Measurements from ENCODE around the gene FTSJ3.
"Not testable (repeated sequence)": the region's sequence is repeated elsewhere in the genome, so short reads cannot be mapped to it uniquely, and the experiment has no call there.

FTSJ3 gene, protein sequence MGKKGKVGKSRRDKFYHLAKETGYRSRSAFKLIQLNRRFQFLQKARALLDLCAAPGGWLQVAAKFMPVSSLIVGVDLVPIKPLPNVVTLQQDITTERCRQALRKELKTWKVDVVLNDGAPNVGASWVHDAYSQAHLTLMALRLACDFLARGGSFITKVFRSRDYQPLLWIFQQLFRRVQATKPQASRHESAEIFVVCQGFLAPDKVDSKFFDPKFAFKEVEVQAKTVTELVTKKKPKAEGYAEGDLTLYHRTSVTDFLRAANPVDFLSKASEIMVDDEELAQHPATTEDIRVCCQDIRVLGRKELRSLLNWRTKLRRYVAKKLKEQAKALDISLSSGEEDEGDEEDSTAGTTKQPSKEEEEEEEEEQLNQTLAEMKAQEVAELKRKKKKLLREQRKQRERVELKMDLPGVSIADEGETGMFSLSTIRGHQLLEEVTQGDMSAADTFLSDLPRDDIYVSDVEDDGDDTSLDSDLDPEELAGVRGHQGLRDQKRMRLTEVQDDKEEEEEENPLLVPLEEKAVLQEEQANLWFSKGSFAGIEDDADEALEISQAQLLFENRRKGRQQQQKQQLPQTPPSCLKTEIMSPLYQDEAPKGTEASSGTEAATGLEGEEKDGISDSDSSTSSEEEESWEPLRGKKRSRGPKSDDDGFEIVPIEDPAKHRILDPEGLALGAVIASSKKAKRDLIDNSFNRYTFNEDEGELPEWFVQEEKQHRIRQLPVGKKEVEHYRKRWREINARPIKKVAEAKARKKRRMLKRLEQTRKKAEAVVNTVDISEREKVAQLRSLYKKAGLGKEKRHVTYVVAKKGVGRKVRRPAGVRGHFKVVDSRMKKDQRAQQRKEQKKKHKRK

DNA sequence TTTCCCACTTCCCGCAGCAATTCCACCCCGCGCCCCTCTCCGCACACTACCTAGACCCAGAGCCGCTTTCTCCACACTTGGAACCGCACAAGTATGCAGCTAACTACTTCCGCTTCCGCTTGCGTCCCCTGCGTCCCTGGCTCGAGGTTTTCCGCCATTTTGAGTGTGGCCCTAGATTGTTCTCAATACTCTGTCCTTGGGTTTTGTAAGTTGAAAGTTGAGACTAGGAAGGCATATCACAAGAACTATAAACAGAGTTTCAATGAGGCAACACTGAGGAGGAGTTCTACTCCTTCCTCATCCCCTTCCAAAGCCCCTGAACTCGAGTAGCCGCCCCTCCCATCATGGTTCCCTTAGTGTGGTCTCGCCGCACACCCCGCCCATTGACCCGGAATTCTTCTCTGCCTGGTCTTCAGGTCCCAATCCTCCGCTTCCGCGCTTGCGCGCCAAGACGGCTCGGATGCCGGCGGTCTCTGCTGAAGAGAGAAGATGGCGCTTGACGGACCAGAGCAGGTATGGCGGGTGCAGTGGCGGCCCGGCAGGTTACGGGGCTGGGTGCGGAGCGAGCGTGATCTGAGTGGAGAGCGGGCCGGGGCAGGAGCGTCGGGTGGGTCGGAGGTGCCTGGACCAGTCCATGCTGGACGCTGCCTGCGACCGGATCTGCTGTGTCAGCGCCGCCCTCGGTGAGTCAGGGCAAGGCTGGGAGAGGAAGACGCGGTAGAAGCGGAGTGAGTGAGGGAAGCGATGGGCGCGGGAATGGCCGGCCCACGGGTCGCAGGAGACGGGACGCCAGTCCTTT is at the start of gene FTSJ3, which contains the start of gene PSMC5:
Gene FTSJ3, minus strand, starts transcription at position 662 of the 799 bp plus-strand sequence. CDS start 761 bp downstream, outside the sequence.
Gene PSMC5, plus strand, starts transcription at position 430 of the 799 bp plus-strand sequence. Its CDS starts 60 bp downstream, at position 490.
- H3K4me3 Mint-ChIP-seq: peak within 1 kb of the TSS; percentile 96
- H3K9me3 Mint-ChIP-seq (ENCODE audit: low read depth): no peaks in the 10 kb centered on the region
- H3K4me1 Mint-ChIP-seq (ENCODE audit: low read depth): peaks cover 69% of the 10 kb centered on the region
- peaks cover 17% of the 10 kb centered on the region for H3K36me3 Mint-ChIP-seq
- H3K27ac Mint-ChIP-seq: peak within 1 kb of the TSS; percentile 100
- H3K27me3 Mint-ChIP-seq: no peaks in the 10 kb centered on the region

DNA sequence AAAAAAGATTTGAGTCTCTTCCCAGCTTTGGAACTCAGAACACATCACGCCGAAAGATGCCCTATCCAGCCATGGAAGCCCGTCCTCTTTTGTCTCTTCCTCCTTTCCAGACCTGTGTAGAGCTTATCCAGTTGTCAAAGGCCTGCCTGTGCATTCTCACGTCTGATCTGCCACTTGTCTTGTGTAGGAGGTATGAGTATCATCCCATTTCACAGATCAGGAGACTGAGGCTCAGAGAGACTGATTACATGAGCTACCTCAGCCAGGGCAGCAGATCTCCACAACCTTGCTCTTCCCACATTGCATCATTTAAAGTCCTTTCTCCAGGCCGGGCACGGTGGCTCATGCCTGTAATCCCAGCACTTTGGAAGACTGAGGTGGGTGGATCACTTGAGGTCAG is 47.2 kb upstream of the FTSJ3 start:
- H3K4me3 Mint-ChIP-seq; H3K36me3 Mint-ChIP-seq; H3K4me1 Mint-ChIP-seq (ENCODE audit: low read depth); H3K27ac Mint-ChIP-seq; H3K27me3 Mint-ChIP-seq; H3K9me3 Mint-ChIP-seq (ENCODE audit: low read depth): not testable (repeated sequence)

DNA sequence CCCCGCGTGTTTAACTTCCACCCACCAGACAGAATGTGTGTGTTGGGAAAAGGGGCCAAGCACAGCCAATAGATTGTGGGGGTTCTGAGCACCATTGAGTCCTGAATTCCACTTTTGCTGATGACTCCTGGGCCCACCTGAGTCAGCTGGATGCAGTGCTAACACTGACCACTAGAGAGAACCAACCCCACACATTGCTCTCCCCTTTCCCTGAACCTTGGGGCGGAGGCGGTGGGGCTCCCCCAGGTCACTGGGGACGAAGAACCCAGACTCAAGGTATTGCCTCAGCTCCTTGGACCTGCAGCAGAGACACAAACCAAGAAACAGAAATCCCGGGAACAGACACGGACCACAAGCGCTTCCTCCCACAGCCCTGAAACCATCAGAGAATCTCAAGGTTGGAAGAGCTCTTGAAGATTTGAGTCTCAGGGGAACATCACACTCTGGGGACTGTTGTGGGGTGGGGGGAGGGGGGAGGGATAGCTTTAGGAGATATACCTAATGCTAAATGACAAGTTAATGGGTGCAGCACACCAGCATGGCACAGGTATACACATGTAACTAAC is 46.7 kb upstream of the FTSJ3 start:
- not testable (repeated sequence) for H3K27ac Mint-ChIP-seq; H3K36me3 Mint-ChIP-seq; H3K27me3 Mint-ChIP-seq; H3K9me3 Mint-ChIP-seq (ENCODE audit: low read depth); H3K4me3 Mint-ChIP-seq; H3K4me1 Mint-ChIP-seq (ENCODE audit: low read depth)

DNA sequence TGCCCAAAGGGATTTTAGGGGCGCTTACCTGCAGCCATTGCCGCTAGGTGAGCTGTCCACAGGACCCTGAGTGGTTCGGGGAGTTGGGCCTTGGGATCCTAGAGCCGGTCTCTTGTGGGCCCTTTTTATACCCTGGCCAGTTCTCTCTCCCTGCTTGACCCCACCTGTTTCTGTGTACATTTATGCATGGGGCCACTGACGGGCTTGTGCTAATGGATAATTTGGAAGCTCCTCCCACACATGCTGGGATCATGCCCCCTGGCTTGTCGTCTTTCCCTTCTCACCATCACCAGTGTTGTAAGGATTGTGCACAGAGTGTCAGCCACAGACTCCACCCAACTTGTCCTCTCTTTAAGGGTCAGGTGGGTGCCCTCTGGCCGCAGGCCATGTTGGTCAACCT is 46.1 kb upstream of the FTSJ3 start, which contains the start of gene CSH2:
Gene CSH2, minus strand, starts transcription at position 101 of the 400 bp plus-strand sequence. Its CDS starts 63 bp downstream, at position 38.
- H3K9me3 Mint-ChIP-seq (ENCODE audit: low read depth); H3K27me3 Mint-ChIP-seq; H3K4me1 Mint-ChIP-seq (ENCODE audit: low read depth); H3K36me3 Mint-ChIP-seq; H3K27ac Mint-ChIP-seq; H3K4me3 Mint-ChIP-seq: not testable (repeated sequence)

DNA sequence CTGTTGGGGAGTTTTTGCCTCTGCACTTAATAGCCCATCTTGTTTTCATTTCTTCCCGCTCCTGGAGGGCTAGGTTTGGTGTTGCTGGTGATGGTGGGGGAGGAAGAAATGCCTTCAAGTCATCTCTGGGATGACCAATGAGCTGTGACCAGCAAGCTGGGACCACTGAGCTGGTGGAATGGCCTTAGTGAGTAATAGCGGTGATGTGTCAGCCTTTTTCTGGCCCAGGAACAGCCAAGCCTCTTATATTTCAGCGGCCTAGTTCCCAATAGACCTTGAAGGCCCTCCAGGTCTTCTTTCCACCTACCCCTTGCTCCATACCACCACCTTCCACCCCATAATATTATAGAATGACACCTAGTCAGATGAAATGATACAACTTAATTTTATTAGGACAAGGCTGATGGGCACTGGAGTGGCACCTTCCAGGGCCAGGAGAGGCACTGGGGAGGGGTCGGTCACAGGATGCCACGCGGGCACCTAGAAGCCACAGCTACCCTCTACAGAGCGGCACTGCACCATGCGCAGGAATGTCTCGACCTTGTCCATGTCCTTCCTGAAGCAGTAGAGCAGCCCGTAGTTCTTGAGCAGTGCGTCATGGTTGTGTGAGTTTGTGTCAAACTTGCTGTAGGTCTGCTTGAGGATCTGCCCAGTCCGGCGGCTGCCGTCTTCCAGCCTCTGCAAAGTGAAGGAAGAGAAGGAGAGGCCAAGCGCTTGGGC is 44.3 kb upstream of the FTSJ3 start:
- not testable (repeated sequence) for H3K36me3 Mint-ChIP-seq, H3K27ac Mint-ChIP-seq

DNA sequence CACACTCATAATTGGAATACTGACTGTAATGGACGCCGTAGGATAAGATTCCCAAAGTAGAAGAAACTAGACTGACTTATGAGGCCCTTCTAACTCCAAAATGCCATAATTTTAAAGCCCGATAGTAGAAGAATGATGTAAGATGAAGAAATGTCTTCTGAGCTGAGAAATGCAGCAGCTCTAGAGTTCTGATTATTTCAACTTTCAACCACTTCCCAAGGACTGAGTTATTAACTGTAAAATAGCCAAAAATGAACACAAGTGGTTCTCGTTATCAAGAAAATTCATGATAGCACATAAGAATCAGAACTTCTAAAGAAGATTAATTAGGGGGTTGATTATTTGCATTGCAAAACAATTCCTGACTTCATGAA is 42.8 kb upstream of the FTSJ3 start:
- H3K4me1 Mint-ChIP-seq (ENCODE audit: low read depth); H3K27ac Mint-ChIP-seq; H3K9me3 Mint-ChIP-seq (ENCODE audit: low read depth); H3K36me3 Mint-ChIP-seq; H3K4me3 Mint-ChIP-seq; H3K27me3 Mint-ChIP-seq: not testable (repeated sequence)

More for the DNA sequence above, 44.3 kb upstream of the FTSJ3 start:
- not testable (repeated sequence) for H3K4me1 Mint-ChIP-seq (ENCODE audit: low read depth); H3K27me3 Mint-ChIP-seq; H3K4me3 Mint-ChIP-seq; H3K9me3 Mint-ChIP-seq (ENCODE audit: low read depth)

DNA sequence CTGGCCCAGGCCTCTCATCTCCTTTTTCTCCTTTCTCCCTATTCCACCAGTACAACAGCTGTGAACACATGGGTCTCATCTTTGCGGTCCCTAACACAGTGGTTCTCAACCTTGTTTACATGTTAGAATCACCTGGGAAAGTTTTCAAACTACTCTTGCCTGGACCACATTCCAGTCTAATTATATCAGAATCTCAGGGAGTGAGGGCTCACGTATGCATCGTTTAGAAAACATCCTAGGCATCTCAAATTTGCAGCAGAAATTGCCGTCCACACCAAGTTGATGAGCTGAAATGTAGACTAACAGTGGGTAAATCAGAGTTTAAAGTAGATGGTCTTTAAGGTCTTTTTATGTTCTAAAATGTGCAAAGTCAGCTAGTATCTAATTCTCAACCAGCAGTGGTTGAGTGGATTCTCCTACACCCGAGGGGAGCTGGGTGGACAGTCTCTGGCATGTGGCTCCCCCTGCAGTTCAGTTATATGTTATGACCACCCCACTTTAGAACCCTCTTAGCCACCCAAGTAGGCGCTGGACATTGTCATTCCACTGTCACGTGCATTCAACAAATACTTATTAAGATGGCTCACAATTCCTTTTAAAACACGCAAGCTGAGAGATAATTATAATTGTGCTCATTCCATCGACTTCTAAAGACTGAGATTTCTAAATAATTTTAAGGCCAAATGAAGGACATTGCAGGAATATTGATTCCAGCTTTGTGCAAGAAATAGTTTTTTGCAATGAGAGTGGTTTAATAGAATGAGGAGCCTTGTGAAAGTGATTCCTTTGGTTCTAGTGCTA is 42.2 kb upstream of the FTSJ3 start:
- H3K36me3 Mint-ChIP-seq; H3K27me3 Mint-ChIP-seq; H3K27ac Mint-ChIP-seq; H3K4me1 Mint-ChIP-seq (ENCODE audit: low read depth); H3K9me3 Mint-ChIP-seq (ENCODE audit: low read depth); H3K4me3 Mint-ChIP-seq: not testable (repeated sequence)

DNA sequence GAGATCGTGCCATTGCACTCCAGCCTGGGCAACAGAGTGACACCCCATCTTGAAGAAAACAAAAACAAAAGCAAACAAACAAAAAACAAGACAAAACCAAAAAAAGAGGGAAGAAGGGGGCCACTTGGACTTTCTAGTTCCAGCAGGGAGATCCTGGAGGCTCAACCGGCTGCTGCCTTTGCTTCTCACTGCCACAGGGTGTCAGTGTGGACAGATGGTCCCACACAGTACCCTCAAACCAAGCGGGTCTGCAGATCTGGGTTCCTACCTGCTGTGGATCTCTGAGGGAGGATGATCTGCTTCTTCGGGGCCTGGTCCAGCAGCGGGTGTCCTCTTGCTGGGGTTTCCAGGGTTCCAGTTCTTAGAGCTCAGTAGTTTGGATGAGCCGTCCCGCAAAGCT is 39.2 kb upstream of the FTSJ3 start:
- not testable (repeated sequence) for H3K4me3 Mint-ChIP-seq; H3K9me3 Mint-ChIP-seq (ENCODE audit: low read depth); H3K27ac Mint-ChIP-seq; H3K36me3 Mint-ChIP-seq; H3K4me1 Mint-ChIP-seq (ENCODE audit: low read depth); H3K27me3 Mint-ChIP-seq

DNA sequence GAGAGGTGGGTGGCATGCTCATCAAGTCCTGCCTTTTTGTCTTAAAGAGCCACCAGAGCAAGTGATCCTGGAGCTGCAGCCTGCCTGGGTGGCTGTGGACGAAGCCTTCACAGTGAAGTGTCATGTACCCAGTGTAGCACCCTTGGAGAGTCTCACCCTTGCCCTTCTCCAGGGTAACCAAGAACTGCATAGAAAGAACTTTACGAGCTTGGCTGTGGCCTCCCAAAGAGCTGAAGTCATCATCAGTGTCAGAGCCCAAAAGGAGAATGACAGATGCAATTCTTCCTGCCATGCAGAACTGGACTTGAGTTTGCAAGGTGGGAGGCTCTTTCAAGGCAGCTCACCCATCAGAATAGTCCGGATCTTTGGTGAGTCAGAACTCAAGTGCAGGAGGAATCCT is 31.8 kb upstream of the FTSJ3 start:
- Mint-ChIP-seq H3K4me3 (no peak overlapping the region), H3K27ac (no peak overlapping the region), H3K27me3 (no peaks in the 10 kb centered on the region), H3K9me3 (ENCODE audit: low read depth) (no peaks in the 10 kb centered on the region), H3K4me1 (ENCODE audit: low read depth) (no peaks in the 10 kb centered on the region), H3K36me3 (no peaks in the 10 kb centered on the region)

DNA sequence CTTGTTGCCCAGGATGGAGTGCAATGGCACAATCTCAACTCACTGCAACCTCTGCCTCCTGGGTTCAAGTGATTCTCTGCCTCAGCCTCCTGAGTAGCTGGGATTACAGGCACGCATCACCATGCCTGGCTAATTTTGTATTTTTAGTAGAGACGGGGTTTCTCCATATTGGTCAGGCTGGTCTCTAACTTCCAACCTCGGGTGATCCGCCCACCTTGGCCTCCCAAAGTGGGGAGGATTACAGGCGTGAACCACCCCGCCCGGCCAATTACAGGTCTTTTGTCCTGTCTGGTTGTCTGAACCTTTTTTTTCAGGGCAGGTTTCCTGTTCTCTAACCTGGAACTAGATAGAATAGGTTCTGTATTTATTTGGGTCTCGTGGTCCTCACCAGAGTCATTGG is 29.0 kb upstream of the FTSJ3 start:
- not testable (repeated sequence) for H3K4me1 Mint-ChIP-seq (ENCODE audit: low read depth); H3K4me3 Mint-ChIP-seq; H3K9me3 Mint-ChIP-seq (ENCODE audit: low read depth); H3K27me3 Mint-ChIP-seq; H3K36me3 Mint-ChIP-seq; H3K27ac Mint-ChIP-seq

DNA sequence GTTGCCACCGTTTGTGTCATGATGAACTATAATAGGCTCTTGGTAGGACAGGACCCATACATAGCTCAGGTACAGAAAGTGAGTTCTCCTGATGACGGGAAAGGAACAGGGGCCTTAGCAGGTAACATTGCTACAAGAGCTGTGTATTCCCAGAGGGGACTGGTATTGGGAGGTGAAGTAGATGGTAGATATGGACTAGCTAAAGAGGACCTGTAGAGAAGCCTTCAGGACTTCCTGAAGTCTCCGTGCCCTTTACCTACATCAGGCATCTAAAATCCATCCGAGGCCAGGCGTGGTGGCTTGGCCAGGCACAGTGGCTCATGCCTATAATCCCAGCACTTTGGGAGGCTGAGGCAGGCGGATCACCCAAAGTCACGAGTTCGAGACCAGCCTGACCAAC is 27.7 kb upstream of the FTSJ3 start:
- Mint-ChIP-seq H3K27me3 (no peaks in the 10 kb centered on the region), H3K36me3 (no peaks in the 10 kb centered on the region), H3K27ac (no peak overlapping the region), H3K4me1 (ENCODE audit: low read depth) (no peaks in the 10 kb centered on the region), H3K9me3 (ENCODE audit: low read depth) (no peaks in the 10 kb centered on the region), H3K4me3 (no peak overlapping the region)

DNA sequence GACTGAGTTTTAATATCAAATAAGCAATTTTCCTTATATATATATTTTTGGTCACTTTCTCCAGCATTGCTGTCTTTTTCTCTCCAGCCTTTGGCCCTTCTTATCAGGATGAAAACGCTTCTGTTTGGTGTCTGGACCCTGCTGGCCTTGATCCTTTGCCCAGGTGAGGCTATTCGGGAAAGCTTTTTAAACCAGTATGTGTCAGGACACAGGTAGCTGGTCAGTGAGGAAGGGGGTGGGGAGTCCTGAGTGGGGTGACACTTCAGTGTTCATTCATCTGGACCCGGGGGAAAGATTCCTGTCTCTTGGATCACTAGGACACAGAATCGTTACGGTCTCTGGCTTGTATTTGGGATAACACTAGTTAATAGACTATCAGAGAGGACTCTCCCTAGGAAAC is 27.2 kb upstream of the FTSJ3 start:
- no peak overlapping the region for H3K4me3 Mint-ChIP-seq

DNA sequence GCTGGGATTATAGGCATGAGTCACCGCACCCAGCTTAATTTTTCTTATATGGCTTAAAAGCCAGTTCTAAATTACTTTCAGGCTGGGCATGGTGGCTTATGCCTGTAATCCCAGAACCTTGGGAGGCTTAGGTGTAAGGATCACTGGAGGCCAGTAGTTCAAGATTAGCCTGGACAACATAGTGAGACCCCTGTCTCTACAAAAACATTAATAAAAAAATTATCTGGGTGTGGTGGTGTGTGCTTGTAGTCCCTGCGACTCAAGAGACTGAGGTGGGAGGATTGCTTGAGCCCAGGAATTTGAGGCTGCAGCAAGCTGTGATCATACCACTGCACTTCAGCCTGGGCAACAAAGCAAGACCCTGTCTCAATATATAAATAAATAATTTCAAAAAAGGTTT is 25.8 kb upstream of the FTSJ3 start:
- Mint-ChIP-seq H3K36me3 (no peaks in the 10 kb centered on the region), H3K4me1 (ENCODE audit: low read depth) (peaks cover 6% of the 10 kb centered on the region), H3K4me3 (no peak overlapping the region), H3K9me3 (ENCODE audit: low read depth) (no peaks in the 10 kb centered on the region), H3K27ac (no peak overlapping the region), H3K27me3 (no peaks in the 10 kb centered on the region)

More for the DNA sequence above, 27.2 kb upstream of the FTSJ3 start:
- Mint-ChIP-seq H3K4me1 (ENCODE audit: low read depth) (no peaks in the 10 kb centered on the region), H3K36me3 (no peaks in the 10 kb centered on the region), H3K27ac (no peak overlapping the region), H3K9me3 (ENCODE audit: low read depth) (no peaks in the 10 kb centered on the region), H3K27me3 (no peaks in the 10 kb centered on the region)
